Suppressor macrophage (primary cell): ENCODE data around the gene CPLX1.

Source experiments
- DNase-seq, 4 experiments: peaks; one replicate each; pipeline ENCODE4 v3.0.0-alpha.2; 2020 to 2022
- total RNA-seq, 17 experiments: gene quantifications; one replicate each; lab custom pipeline; 2026; ENCODE audit warnings: mixed read lengths in 6 of 17, inconsistent platforms in 3 of 17; lab: John Stamatoyannopoulos, UW

The CPLX1 gene
- total RNA-seq: 0 to 1.3 (median 0) reads per million in 17 experiments

DNA sequence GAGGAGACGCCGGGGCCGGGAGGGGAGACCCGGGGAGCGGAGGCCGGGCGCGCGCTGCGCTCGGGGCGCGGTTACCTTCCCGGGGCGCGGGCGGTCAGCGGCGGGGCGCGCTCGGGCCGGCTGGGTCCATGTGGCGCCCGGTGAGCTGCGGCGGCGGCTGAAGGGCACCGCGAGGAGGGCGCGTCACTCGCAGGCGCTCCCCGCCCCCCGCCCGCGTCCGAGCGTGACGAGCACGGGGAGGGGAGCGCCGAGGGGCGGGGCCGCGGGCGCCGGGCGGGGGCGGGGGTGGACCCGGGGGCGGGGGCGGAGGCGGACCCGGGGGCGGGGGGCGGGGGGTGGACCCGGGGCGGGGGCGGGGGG lies at the start of gene CPLX1:
TSS of gene CPLX1 (minus strand) at position 159 of the 360 bp plus-strand sequence. CDS start 1,607 bp downstream, outside the sequence.
- peak; percentile 13 to 40 (median 26) for DNase-seq

DNA sequence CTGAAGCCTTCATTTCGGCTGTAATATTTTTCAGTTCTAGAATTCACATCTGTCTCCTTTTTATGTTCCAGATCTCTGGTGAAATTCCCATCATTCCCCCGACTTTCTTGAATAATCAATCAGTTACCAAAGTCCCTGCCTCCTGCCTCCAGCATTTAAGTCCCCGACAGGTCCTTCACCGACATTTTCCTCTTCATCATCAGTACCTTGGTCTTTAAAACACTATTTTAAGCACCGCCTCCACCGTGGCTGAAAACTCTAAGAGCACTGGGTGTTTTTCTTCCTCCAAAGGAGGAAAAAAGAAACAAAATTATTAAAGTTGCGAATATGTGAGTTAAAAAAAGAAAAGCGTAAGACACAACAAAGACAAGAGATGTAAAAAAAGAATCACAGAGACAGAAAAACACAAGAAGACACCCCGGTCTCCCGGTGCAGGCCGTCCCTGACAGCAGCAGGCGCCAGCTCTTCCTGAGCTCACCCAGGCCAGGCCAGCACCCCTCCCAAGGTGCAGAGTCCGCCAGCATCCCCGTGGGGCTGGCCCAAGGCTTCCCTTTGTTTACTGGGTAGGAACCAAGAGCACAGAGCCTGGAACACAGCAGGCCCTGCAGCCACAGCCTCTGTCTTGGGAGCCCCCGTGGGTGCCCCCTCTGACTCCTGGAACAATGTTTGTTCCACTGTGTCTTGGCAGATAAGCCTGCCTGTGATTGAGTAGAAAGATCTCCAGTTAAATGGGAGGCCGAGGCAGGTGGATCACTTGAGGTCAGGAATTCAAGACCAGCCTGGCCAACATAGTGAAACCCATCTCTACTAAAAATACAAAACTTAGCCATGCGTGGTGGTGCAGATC lies 49.3 kb upstream of the CPLX1 start:
- no peak for DNase-seq

DNA sequence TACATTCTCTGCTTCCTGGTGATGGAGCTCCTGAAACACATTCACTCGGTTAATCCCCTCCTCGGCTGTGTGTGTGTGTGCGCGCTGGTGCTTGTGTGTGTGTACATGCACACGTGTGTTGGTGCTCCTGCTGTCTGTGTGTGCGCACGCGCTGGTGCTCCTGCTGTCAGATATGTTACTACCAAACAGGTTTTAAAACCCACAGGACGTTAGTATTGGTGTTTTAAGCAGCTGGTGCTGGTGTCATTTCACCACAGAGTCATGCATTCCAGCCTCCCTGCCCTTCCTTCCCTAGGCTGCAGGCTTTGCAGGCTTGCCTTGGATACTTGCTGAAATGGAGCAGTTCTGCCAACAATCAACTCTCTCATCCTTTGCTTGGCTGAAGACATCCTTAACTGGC lies 48.1 kb upstream of the CPLX1 start:
- no peak for DNase-seq

DNA sequence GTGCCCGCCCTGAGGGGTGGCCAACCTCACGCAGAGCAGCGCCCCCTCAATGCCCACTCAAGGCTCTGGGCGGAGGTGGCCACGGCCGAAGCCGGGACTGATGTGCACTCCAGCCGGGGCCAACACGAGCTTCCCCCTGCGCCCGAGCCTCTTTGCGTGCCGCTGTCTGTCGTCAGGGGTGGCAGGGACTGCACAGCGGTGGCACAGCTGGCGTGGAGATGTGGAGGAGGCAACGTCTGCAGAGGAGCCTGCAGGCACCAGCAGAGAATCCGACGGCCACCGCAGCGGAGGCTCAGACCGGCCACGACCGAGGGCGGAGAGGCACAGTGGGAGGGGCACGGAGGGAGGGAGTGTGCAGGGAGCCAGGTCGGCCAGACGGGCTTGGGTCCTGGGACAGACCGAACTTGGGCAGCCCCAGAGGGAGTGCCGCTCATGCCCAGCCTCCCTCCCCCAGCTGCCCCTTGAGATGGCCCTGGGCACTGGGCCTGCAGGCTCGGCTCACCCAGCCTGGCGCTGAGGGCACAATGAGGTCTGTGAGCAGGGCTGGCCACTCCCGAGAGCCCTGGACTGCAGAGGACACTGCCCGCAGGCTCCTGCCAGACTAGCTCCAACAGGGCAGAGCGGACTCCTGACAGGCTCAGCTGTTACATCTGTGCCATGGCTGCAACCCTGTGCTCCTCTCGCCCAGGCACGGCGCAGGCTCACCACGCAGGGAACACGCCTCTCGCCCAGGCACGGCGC lies 46.5 kb upstream of the CPLX1 start:
- DNase-seq: no peak

DNA sequence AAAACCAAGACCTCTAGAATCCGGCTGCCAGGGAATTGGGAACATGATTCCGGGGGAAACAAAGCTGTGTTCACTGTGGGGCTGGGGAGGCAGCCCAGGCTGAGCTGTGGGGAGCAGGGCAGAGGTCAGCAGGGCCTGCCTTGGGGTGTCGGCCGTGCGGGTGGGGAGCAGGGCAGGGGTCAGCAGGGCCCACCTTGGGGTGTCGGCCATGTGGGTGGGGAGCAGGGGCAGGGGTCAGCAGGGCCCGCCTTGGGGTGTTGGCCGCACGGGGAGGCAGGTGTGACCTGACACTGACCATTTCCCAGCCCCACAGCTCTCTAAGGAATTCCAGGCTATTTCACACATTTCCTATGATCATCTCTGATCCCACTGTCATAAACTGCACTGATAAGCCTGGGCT lies 45.6 kb upstream of the CPLX1 start:
- DNase-seq: no peak

- no peak for DNase-seq
These were observed 45.0 kb upstream of the CPLX1 start for GRCh38 chr4:870951-871350.

GRCh38 chr4:869776-870175 lies 43.8 kb upstream of the CPLX1 start:
- no peak for DNase-seq

- DNase-seq: no peak
These were observed 42.5 kb upstream of the CPLX1 start for GRCh38 chr4:868421-868820.

DNA sequence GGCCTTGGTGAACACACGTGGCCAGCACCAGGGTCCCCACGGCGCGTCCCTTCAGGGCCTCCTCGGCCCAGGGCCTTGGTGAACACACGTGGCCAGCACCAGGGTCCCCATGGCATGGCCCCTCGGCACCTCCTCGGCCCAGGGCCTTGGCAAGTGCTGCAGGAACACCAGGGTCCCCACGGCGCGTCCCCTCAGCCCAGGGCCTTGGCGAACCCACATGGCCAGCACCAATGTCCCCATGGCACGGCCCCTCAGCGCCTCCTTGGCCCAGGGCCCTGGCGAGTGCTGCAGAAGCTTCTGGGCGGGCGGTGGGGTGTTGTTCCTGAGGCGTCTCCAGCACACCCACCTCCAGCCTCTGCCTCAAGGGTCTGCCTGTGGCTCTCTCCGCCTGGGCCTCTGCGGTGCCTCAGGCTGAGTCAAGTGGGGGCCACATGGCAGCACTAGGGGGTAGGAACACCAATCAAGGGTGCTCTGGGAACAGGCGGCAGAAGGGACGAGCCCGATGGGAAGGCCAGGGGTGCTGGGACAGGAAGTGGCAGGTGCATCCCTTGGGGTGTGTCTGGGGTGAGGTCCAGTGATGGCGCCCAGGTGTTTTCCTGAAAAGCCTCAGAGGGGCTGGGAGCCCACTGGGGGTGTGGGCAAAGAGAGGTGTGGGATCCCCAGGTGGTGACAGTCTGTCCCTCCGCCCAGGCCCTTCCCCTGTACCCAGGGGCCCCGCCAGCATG lies 41.8 kb upstream of the CPLX1 start:
- DNase-seq: no peak

GRCh38 chr4:866761-867390 lies 40.9 kb upstream of the CPLX1 start:
- no peak for DNase-seq

DNA sequence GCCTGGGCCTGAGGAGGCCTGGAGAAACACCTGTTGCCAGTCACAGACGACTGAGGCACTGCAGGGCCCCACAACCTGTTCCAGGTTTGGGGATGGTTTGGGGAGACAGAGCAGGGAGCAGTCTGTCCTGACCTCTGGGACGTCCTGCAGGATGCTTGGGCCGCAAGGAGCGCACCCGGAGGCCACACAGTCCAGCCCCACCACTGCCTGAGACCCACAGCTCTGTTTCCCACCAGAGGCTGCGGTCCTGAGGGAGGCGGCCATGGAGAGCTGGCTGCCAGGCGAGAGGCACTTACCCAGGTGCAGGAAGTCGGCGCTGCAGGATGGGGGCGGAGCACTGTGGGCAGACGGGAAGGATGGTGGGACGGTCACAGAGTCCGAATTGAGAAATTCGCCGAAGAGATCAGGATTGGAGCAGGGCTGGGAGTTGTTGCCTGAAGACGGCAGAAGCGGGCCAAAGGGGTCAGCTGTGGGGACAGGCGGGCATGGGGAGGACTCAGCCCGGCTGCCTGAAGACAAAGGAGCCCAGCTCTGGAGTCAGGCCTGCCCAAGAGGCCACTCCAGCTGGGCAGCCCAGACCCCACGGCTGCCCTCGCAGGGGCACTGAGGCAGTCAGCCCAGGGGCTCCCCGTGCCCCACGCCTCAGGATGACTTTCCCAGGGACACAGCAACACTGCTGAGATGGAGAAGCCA lies 40.3 kb upstream of the CPLX1 start:
- no peak for DNase-seq

- DNase-seq: no peak
These were observed 39.6 kb upstream of the CPLX1 start for GRCh38 chr4:865572-865971.

DNA sequence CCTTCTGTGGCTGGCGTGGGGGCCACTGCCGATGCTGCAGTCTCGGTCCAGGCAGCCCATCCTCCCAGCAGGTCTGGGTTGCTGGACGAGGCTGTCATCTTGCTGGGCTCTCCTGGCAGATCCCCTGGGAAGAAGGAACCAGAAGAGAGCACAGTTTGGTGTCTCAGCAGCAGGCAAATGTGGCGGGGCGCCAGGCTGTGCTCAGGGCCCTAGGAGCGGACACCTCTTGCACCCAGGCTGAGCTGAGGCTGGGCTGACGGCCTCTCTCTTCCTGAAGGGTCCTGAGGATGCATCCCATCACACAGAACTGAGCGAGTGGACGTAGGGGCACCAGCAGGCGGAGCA lies 39.2 kb upstream of the CPLX1 start:
- no peak for DNase-seq

DNA sequence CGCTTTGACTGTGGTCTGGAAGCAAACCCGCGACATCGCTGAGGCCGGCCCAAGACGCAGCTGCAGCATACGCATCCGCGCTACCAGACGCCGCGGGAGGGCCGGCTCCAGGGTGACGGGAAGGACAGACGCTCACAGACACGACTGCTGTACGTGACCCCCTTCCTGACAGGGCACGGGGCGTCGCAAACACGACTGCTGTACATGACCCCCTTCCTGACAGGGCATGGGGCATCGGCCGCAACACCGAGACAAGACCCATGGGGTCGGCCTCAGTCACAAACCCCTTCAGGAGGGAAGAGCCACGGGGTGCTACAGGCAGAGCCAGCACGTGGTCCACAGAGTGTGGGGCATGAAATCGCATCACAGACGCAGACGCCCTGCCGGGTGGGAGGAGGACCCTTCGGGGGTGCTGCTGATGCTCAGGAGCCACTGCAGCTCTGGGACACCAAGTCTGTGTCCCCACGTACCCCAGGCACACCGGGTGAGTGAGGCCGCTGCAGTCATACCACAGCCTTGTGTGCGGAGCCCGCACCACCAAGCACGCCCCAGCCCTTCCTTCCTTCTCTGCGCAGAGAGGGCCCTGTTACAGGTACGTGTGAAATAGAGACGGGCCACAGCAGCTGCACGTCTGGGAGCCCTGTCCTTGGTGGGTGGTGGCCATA lies 38.7 kb upstream of the CPLX1 start:
- DNase-seq: no peak

DNA sequence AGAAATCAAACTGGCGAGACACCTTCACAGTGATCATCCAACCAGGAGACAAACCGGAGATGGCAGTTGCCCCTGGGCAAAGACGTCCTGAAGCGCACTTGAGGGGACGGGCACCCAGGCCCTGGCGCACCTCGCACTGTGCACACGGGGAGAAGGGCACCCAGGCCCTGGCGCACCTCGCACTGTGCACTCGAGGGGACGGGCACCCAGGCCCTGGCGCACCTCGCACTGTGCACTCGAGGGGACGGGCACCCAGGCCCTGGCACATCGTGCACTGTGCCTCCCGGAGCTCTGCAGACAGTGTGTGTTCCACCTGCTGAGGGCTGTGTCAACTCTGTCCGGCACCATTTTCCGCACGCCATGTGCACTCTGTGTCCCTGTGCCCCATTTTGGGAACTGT lies 34.6 kb upstream of the CPLX1 start:
- no peak for DNase-seq

- DNase-seq: no peak
These were observed 33.6 kb upstream of the CPLX1 start for GRCh38 chr4:859496-859895.

- DNase-seq: no peak
These were observed 33.0 kb upstream of the CPLX1 start for GRCh38 chr4:858831-859451.

GRCh38 chr4:858041-858481 lies 32.1 kb upstream of the CPLX1 start:
- no peak for DNase-seq

DNA sequence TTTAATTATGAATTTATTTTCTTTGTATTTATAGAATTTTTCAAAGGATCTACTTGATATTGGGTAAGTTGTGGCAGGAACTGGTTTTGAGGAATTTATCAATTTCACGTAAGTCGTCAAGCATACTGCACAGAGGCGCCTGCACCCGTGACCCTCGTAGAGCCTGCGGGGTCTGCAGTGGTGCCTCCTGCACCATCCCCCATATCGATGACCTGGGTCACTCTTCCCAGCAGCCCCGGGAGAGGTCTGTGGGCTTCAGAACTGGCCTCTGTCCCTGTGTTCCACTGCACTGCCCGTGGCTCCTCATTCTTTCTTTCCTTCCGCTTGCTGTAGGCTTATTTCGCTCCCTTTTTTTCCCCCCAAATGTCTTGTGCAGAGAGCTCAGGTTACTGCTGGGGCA lies 31.5 kb upstream of the CPLX1 start:
- no peak for DNase-seq

GRCh38 chr4:856225-856901 lies 30.4 kb upstream of the CPLX1 start:
- no peak for DNase-seq

DNA sequence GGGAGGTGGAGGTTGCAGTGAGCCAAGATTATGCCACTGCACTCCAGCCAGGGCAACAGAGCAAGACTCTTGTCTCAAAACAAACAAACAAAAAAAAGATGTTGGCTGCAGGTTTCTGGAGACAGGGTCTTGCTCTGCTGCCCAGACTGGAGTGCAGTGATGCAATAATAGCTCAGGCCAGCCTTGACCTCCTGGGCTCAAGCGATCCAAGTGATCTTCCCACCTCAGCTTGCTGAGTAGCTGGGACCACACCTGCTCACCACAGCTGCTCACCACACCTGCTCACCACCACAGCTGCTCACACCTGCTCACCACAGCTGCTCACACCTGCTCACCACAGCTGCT lies 29.9 kb upstream of the CPLX1 start:
- DNase-seq: no peak
